HG03354 (cell line): ENCODE measurements around the gene ALKBH4.

Experiments
- ATAC-seq: cut with Tn5 transposase; IDR thresholded peaks from one replicate; pipeline ENCODE4 v1.9.1; 2021; ENCODE audit warnings: mild to moderate bottlenecking; ENCODE audit not compliant: unreplicated experiment, poor library complexity, severe bottlenecking

Gene ALKBH4

GRCh38 chr7:102432442-102433218 is 32.0 kb downstream of the ALKBH4 start:
- ATAC-seq: peak; percentile 44

- ATAC-seq: no peak
Measured at GRCh38 chr7:102431617-102432298, 32.9 kb downstream of the ALKBH4 start.

GRCh38 chr7:102429141-102429899 is 35.3 kb downstream of the ALKBH4 start:
- ATAC-seq: no peak

GRCh38 chr7:102427019-102427405 is 37.7 kb downstream of the ALKBH4 start:
- no peak for ATAC-seq

GRCh38 chr7:102426268-102427018 is 38.2 kb downstream of the ALKBH4 start:
- ATAC-seq: peak; percentile 57

GRCh38 chr7:102425639-102426267 is 38.9 kb downstream of the ALKBH4 start:
- peak; percentile 78 for ATAC-seq

GRCh38 chr7:102424787-102425218 is 39.9 kb downstream of the ALKBH4 start:
- ATAC-seq: no peak

GRCh38 chr7:102424129-102424551 is 40.5 kb downstream of the ALKBH4 start:
- ATAC-seq: no peak

- ATAC-seq: no peak
Measured at GRCh38 chr7:102421706-102422240, 42.9 kb downstream of the ALKBH4 start.

GRCh38 chr7:102418592-102418991 is 46.1 kb downstream of the ALKBH4 start:
- ATAC-seq: no peak

- ATAC-seq: no peak
Measured at GRCh38 chr7:102417105-102417504, 47.6 kb downstream of the ALKBH4 start.

GRCh38 chr7:102416406-102416805 is 48.3 kb downstream of the ALKBH4 start:
- ATAC-seq: no peak

- ATAC-seq: no peak
Measured at GRCh38 chr7:102415685-102416225, 48.9 kb downstream of the ALKBH4 start.

GRCh38 chr7:102413611-102414010 is 51.1 kb downstream of the ALKBH4 start:
- ATAC-seq: no peak

GRCh38 chr7:102413091-102413490 is 51.6 kb downstream of the ALKBH4 start:
- ATAC-seq: no peak

- ATAC-seq: no peak
Measured at GRCh38 chr7:102412548-102412947, 52.1 kb downstream of the ALKBH4 start.

- ATAC-seq: no peak
Measured at GRCh38 chr7:102410918-102411317, 53.7 kb downstream of the ALKBH4 start.

- ATAC-seq: no peak
Measured at GRCh38 chr7:102410123-102410522, 54.5 kb downstream of the ALKBH4 start.

GRCh38 chr7:102409340-102409739 is 55.3 kb downstream of the ALKBH4 start:
- no peak for ATAC-seq
